Astrocyte (in vitro differentiated cells and primary cell): Measurements from ENCODE around the gene DNASE2B. TPM values are rescaled to one million over a fixed set of nuclear protein-coding genes. Genes with fewer than 3 reads are reported as not detected.

Experiments
- DNase-seq: peaks from one replicate; pipeline ENCODE4 v3.0.0-alpha.2; 2010; ENCODE audit warnings: low read depth
- FAIRE-seq: peaks from 2 replicates; lab custom pipeline; 2011; peaks lifted over from hg19 to GRCh38; lab: Jason Lieb, UNC
- H2AFZ ChIP-seq: 2 replicates; pipeline ENCODE4 v1.6.0; 2012; ENCODE audit warnings: low read depth, low read length, inconsistent platforms
- H3K27ac ChIP-seq: 2 replicates; pipeline ENCODE4 v1.5.1; 2011; ENCODE audit warnings: low read depth, low read length, inconsistent platforms
- H3K27me3 ChIP-seq: 2 replicates; pipeline ENCODE4 v1.6.0; 2011; ENCODE audit warnings: low read length, inconsistent platforms; ENCODE audit not compliant: insufficient read depth
- H3K36me3 ChIP-seq: 2 replicates; pipeline ENCODE4 v1.5.1; 2011; ENCODE audit warnings: low read length, inconsistent platforms; ENCODE audit not compliant: insufficient read depth
- H3K4me1 ChIP-seq: 2 replicates; pipeline ENCODE4 v1.5.1; 2011; ENCODE audit warnings: low read length, inconsistent platforms; ENCODE audit not compliant: insufficient read depth
- H3K4me2 ChIP-seq: 2 replicates; pipeline ENCODE4 v1.6.0; 2012; ENCODE audit warnings: low read length, inconsistent platforms
- H3K4me3 ChIP-seq: 2 replicates; pipeline ENCODE4 v1.5.1; 2011; ENCODE audit warnings: low read depth, mild to moderate bottlenecking, low read length, inconsistent platforms; ENCODE audit not compliant: insufficient read depth
- H3K79me2 ChIP-seq: 2 replicates; pipeline ENCODE4 v1.6.0; 2012; ENCODE audit warnings: mild to moderate bottlenecking, low read length, inconsistent platforms; ENCODE audit not compliant: insufficient read depth
- H3K9ac ChIP-seq: 2 replicates; pipeline ENCODE4 v1.6.0; 2012; ENCODE audit warnings: mild to moderate bottlenecking, low read length, inconsistent platforms
- H3K9me3 ChIP-seq: 2 replicates; pipeline ENCODE4 v1.5.1; 2012; ENCODE audit warnings: low read depth, mild to moderate bottlenecking, low read length, inconsistent platforms; ENCODE audit not compliant: insufficient read depth
- H4K20me1 ChIP-seq: 2 replicates; pipeline ENCODE4 v1.6.0; 2012; ENCODE audit warnings: low read length, inconsistent platforms; ENCODE audit not compliant: insufficient read depth
- H3K27ac Mint-ChIP-seq: one replicate; pipeline ENCODE4 v1.8.0; 2021; ENCODE audit warnings: mild to moderate bottlenecking, mixed read lengths; ENCODE audit not compliant: unreplicated experiment
- H3K27me3 Mint-ChIP-seq: one replicate; pipeline ENCODE4 v1.8.0; 2021; ENCODE audit warnings: low read depth, mixed read lengths; ENCODE audit not compliant: unreplicated experiment
- H3K36me3 Mint-ChIP-seq: one replicate; pipeline ENCODE4 v1.8.0; 2021; ENCODE audit warnings: low read depth, mixed read lengths; ENCODE audit not compliant: unreplicated experiment
- H3K4me1 Mint-ChIP-seq: one replicate; pipeline ENCODE4 v1.8.0; 2021; ENCODE audit warnings: low read depth, mixed read lengths; ENCODE audit not compliant: unreplicated experiment
- H3K4me3 Mint-ChIP-seq: one replicate; pipeline ENCODE4 v1.8.0; 2021; ENCODE audit warnings: mild to moderate bottlenecking, moderate library complexity, mixed read lengths; ENCODE audit not compliant: unreplicated experiment
- H3K9me3 Mint-ChIP-seq: one replicate; pipeline ENCODE4 v1.8.0; 2021; ENCODE audit warnings: mild to moderate bottlenecking, mixed read lengths; ENCODE audit not compliant: unreplicated experiment
- EZH2 ChIP-seq: IDR thresholded peaks from 2 replicates; pipeline ENCODE4 v1.6.1; 2012; ENCODE audit warnings: mild to moderate bottlenecking, low read length, inconsistent platforms; ENCODE audit not compliant: insufficient read depth
- total RNA-seq: library from RNA; stranded (reverse); gene quantifications from 2 replicates; pipeline ENCODE4 v1.2.1, GENCODE V29; 2021
- TF ChIP-seq, protein P1 (sequence below): IDR thresholded peaks from 2 replicates; pipeline ENCODE4 v1.5.1; 2011; ENCODE audit warnings: low read depth, mild to moderate bottlenecking, inconsistent platforms, low read length, moderate library complexity; ENCODE audit not compliant: insufficient read depth

DNASE2B gene
- total RNA-seq, 1 donor from 2014 or later, result not detected

DNA sequence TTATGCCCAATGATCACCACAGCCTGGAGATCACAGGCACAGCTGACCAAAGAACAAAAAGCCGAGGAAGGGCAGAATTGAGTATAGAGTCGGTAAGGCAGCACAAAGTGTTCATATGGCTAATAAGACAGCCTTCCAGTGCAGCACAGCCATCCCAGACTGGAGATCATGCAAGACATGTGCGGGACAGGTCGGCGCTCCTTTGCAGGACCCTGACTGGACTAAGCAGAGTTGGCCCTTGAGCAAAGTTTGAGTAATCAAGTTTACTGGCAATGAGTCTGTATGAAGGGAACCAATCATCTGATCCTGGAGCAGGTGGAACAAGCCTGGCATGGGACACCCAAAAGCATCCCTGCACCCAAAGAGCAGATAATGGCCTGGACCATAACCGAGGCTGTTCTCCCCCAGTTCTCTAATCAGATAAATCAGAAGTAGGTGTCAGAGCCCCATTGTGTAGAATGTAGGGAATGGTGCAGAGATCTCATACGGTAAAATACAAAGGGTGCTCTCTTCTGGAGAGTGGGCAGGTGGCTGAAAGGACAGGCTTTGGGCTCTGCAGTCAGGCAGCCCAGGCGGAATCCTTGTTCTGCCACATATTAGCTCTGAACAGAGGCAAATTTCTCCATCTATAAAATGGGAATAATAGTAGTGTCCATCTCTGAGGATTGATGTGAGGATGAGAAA lies 10.7 kb upstream of the DNASE2B start:
- no peaks in the 10 kb centered on the region for H3K36me3 Mint-ChIP-seq
- H3K4me2 ChIP-seq, result no peak overlapping the region
- H3K27me3 Mint-ChIP-seq, result no peaks in the 10 kb centered on the region
- no peaks in the 10 kb centered on the region for H3K4me1 Mint-ChIP-seq
- H3K9me3 Mint-ChIP-seq, result no peaks in the 10 kb centered on the region
- no peak overlapping the region for H3K4me3 ChIP-seq
- H3K27me3 ChIP-seq, result no peaks in the 10 kb centered on the region
- no peak overlapping the region for H3K4me3 Mint-ChIP-seq
- no peak overlapping the region for H2AFZ ChIP-seq
- no peaks in the 10 kb centered on the region for H4K20me1 ChIP-seq
- H3K9me3 ChIP-seq, result no peaks in the 10 kb centered on the region
- FAIRE-seq (no peak), DNase-seq (no peak)
- no peak overlapping the region for H3K9ac ChIP-seq
- no peak overlapping the region for H3K27ac Mint-ChIP-seq
- TF ChIP-seq EZH2, result no peak
- TF ChIP-seq, protein P1, sequence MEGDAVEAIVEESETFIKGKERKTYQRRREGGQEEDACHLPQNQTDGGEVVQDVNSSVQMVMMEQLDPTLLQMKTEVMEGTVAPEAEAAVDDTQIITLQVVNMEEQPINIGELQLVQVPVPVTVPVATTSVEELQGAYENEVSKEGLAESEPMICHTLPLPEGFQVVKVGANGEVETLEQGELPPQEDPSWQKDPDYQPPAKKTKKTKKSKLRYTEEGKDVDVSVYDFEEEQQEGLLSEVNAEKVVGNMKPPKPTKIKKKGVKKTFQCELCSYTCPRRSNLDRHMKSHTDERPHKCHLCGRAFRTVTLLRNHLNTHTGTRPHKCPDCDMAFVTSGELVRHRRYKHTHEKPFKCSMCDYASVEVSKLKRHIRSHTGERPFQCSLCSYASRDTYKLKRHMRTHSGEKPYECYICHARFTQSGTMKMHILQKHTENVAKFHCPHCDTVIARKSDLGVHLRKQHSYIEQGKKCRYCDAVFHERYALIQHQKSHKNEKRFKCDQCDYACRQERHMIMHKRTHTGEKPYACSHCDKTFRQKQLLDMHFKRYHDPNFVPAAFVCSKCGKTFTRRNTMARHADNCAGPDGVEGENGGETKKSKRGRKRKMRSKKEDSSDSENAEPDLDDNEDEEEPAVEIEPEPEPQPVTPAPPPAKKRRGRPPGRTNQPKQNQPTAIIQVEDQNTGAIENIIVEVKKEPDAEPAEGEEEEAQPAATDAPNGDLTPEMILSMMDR, result no peak
- H3K36me3 ChIP-seq, result no peaks in the 10 kb centered on the region
- no peaks in the 10 kb centered on the region for H3K79me2 ChIP-seq
- no peak overlapping the region for H3K27ac ChIP-seq
- H3K4me1 ChIP-seq, result peaks cover under 1% of the 10 kb centered on the region

DNA sequence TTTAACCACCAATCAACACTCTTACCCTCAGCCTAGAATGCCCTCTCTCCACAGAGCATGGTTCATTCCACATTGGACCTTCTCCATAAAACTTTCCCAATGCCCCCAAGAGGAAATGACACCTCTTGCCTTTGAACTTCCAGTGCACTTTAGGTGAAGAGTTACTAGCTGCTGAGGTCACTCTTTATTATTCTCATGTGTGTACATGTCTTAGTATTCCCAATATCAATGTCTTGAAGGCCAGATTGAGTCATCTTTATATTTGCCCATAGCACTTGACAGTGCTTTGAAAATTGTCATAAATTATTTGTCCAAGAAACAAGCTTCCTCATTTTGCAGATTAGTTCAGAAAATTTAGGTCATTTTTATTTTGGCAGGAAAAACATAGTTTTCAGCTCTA lies 8.1 kb upstream of the DNASE2B start:
- H3K4me1 Mint-ChIP-seq, result no peaks in the 10 kb centered on the region
- no peak overlapping the region for H3K4me2 ChIP-seq
- no peak overlapping the region for H2AFZ ChIP-seq
- H3K4me3 ChIP-seq, result no peak overlapping the region
- no peak overlapping the region for H3K27ac Mint-ChIP-seq
- no peaks in the 10 kb centered on the region for H3K9me3 ChIP-seq
- no peak for DNase-seq
- H3K36me3 Mint-ChIP-seq, result no peaks in the 10 kb centered on the region
- H3K79me2 ChIP-seq, result no peaks in the 10 kb centered on the region
- no peak overlapping the region for H3K9ac ChIP-seq
- FAIRE-seq, result no peak
- H3K36me3 ChIP-seq, result no peaks in the 10 kb centered on the region
- no peak overlapping the region for H3K4me3 Mint-ChIP-seq
- H4K20me1 ChIP-seq, result no peaks in the 10 kb centered on the region
- H3K27ac ChIP-seq, result no peak overlapping the region
- TF ChIP-seq, protein P1, result no peak
- no peak for TF ChIP-seq EZH2
- no peaks in the 10 kb centered on the region for H3K4me1 ChIP-seq
- H3K27me3 ChIP-seq, result no peaks in the 10 kb centered on the region
- H3K27me3 Mint-ChIP-seq, result no peaks in the 10 kb centered on the region
- no peaks in the 10 kb centered on the region for H3K9me3 Mint-ChIP-seq

DNA sequence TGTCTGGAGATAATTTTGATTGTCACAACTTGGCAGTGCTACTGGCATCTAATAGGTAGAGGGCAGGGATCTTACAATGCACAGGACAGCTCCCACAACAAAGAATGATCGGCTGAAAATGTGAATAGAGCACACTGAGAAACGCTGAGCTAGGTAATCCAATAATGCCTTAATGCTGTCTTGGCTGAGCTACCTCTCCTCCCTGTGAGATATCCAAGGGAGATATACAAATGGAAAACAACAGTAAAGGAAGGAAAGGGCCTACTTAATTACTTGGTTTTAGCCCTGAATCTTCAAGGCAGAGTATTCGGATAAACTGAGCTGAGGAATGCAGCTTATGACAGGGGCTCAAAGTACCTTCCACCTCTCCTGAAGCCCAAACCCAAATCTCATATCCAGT lies 2.9 kb downstream of the DNASE2B start:
- Histone ChIP-seq H3K36me3 (no peaks in the 10 kb centered on the region), H3K4me3 (no peak overlapping the region), H3K4me1 (no peaks in the 10 kb centered on the region), H2AFZ (no peak overlapping the region), H3K27ac (no peak overlapping the region), H4K20me1 (no peaks in the 10 kb centered on the region), H3K79me2 (no peaks in the 10 kb centered on the region), H3K27me3 (no peaks in the 10 kb centered on the region), H3K4me2 (no peak overlapping the region), H3K9me3 (no peaks in the 10 kb centered on the region), H3K9ac (no peak overlapping the region)
- H3K4me3 Mint-ChIP-seq, result no peak overlapping the region
- no peak for TF ChIP-seq EZH2
- TF ChIP-seq, protein P1, result no peak
- no peaks in the 10 kb centered on the region for H3K27me3 Mint-ChIP-seq
- H3K4me1 Mint-ChIP-seq, result peaks cover 2% of the 10 kb centered on the region
- DNase-seq, result no peak
- no peaks in the 10 kb centered on the region for H3K36me3 Mint-ChIP-seq
- H3K9me3 Mint-ChIP-seq, result no peaks in the 10 kb centered on the region
- H3K27ac Mint-ChIP-seq, result no peak overlapping the region
- no peak for FAIRE-seq
